H1 (cell line): Measurements from ENCODE around the gene FBXO5. TPM values are rescaled to one million over a fixed set of nuclear protein-coding genes. Genes with fewer than 3 reads are reported as not detected.

Source experiments
- CTCF ChIA-PET: fragments of 300-600 bp; sonication (Branson Sonifier 250); formaldehyde crosslinking; loops from one replicate; lab custom pipeline; 2021; ENCODE audit not compliant: partially characterized antibody; lab: Charles Lee
- POLR2A ChIA-PET: fragments of 300-600 bp; sonication (Branson Sonifier 250); formaldehyde crosslinking; loops from one replicate; lab custom pipeline; 2021; ENCODE audit warnings: inconsistent platforms; ENCODE audit not compliant: partially characterized antibody; lab: Charles Lee
- DNase-seq, 2 experiments: peaks; one replicate each; pipeline versions ENCODE4 v3.0.0 to v3.0.0-alpha.2; 2010 to 2022; ENCODE audit warnings: low spot score in 2 of 2, low read depth in 1 of 2, mixed read lengths in 1 of 2
- FAIRE-seq: peaks from 2 replicates; lab custom pipeline; 2011; peaks lifted over from hg19 to GRCh38; lab: Jason Lieb, UNC
- H2AFZ ChIP-seq: 2 replicates; pipeline ENCODE4 v1.8.1; 2012; ENCODE audit warnings: low read length, inconsistent platforms
- H2AK5ac ChIP-seq: 2 replicates; pipeline ENCODE4 v1.6.1; 2013; ENCODE audit warnings: low read depth, low read length
- H2BK120ac ChIP-seq: replicated peaks from 2 replicates; pipeline ENCODE3; 2013; ENCODE audit warnings: low read depth, low read length, inconsistent platforms
- H2BK12ac ChIP-seq: 2 replicates; pipeline ENCODE4 v1.6.1; 2013; ENCODE audit warnings: low read depth, low read length
- H2BK15ac ChIP-seq: 2 replicates; pipeline ENCODE4 v1.6.1; 2013; ENCODE audit warnings: low read length
- H2BK20ac ChIP-seq: 2 replicates; pipeline ENCODE4 v1.6.1; 2013; ENCODE audit warnings: low read length
- H2BK5ac ChIP-seq: 2 replicates; pipeline ENCODE4 v1.6.1; 2013; ENCODE audit warnings: low read depth, low read length
- H3K14ac ChIP-seq: 2 replicates; pipeline ENCODE4 v1.6.1; 2013; ENCODE audit warnings: inconsistent platforms; ENCODE audit not compliant: insufficient read length
- H3K18ac ChIP-seq: 2 replicates; pipeline ENCODE4 v1.6.1; 2013; ENCODE audit warnings: low read length; ENCODE audit errors: extremely low read depth
- H3K23ac ChIP-seq: 2 replicates; pipeline ENCODE4 v1.6.1; 2013; ENCODE audit warnings: inconsistent platforms; ENCODE audit not compliant: insufficient read length
- H3K23me2 ChIP-seq: 2 replicates; pipeline ENCODE4 v1.6.1; 2013; ENCODE audit warnings: low read depth, low read length
- H3K27ac ChIP-seq: 2 replicates; pipeline ENCODE4 v1.6.1; 2011; ENCODE audit warnings: low read depth, low read length, inconsistent platforms
- H3K27me3 ChIP-seq, 4 experiments: replicated peaks in 1 of 4; 1 replicate in 1 of 4; 2 replicates in 3 of 4; pipeline versions ENCODE4 v1.6.1 to v1.8.1; 2011 to 2013; ENCODE audit warnings: low read length in 3 of 4, mild to moderate bottlenecking in 3 of 4, inconsistent platforms in 2 of 4, mixed read lengths in 2 of 4, moderate library complexity in 1 of 4; ENCODE audit not compliant: control insufficient read depth in 3 of 4, insufficient read depth in 3 of 4; ENCODE audit errors: extremely low read depth in 1 of 4
- H3K36me3 ChIP-seq, 4 experiments: 2 replicates each; pipeline versions ENCODE4 v1.6.1 to v1.8.1; 2011 to 2013; ENCODE audit warnings: mild to moderate bottlenecking in 4 of 4, low read length in 3 of 4, moderate library complexity in 2 of 4, control low read depth in 1 of 4, inconsistent platforms in 1 of 4; ENCODE audit not compliant: insufficient read depth in 4 of 4, control insufficient read depth in 2 of 4
- H3K4ac ChIP-seq: replicated peaks from 2 replicates; pipeline ENCODE3; 2013; ENCODE audit warnings: low read length, low read depth, mixed read lengths, inconsistent platforms; ENCODE audit not compliant: insufficient read length
- H3K4me1 ChIP-seq, 4 experiments: replicated peaks in 1 of 4; 1 replicate in 1 of 4; 2 replicates in 3 of 4; pipeline versions ENCODE4 v1.6.1 to v1.8.1; 2011 to 2013; ENCODE audit warnings: low read length in 3 of 4, inconsistent platforms in 2 of 4, mixed read lengths in 1 of 4; ENCODE audit not compliant: insufficient read depth in 4 of 4, control insufficient read depth in 3 of 4
- H3K4me2 ChIP-seq, 2 experiments: 2 replicates each; pipeline versions ENCODE4 v1.6.1 to v1.8.1; 2011 to 2013; ENCODE audit warnings: low read depth in 2 of 2, low read length in 2 of 2, control low read depth in 1 of 2, inconsistent platforms in 1 of 2, mild to moderate bottlenecking in 1 of 2; ENCODE audit not compliant: insufficient read depth in 1 of 2
- H3K4me3 ChIP-seq, 4 experiments: fragments of 200-600, 300-600 bp in 1 of 4; sonication (generic), shearing (Covaris generic), sonication (Bioruptor Twin) in 1 of 4; 2 replicates each; pipeline versions ENCODE4 v1.5.1 to v1.8.1; 2011 to 2016; ENCODE audit warnings: low read length in 4 of 4, low read depth in 3 of 4, control low read depth in 2 of 4, inconsistent platforms in 2 of 4, mild to moderate bottlenecking in 2 of 4, mixed read lengths in 1 of 4, moderate library complexity in 1 of 4; ENCODE audit not compliant: insufficient read depth in 2 of 4; ENCODE audit errors: extremely low read depth in 1 of 4
- H3K56ac ChIP-seq: replicated peaks from 2 replicates; pipeline ENCODE3; 2013; ENCODE audit warnings: low read depth, mild to moderate bottlenecking, mixed read lengths, low read length, inconsistent platforms; ENCODE audit not compliant: insufficient read length
- H3K79me1 ChIP-seq: 2 replicates; pipeline ENCODE4 v1.6.1; 2013; ENCODE audit warnings: low read depth, low read length, control low read depth
- H3K79me2 ChIP-seq, 2 experiments: 2 replicates each; pipeline versions ENCODE4 v1.6.1 to v1.8.1; 2012 to 2013; ENCODE audit warnings: low read length in 2 of 2, mild to moderate bottlenecking in 2 of 2, inconsistent platforms in 1 of 2; ENCODE audit not compliant: insufficient read depth in 2 of 2, control insufficient read depth in 1 of 2
- H3K9ac ChIP-seq, 4 experiments: replicated peaks in 1 of 4; 1 replicate in 1 of 4; 2 replicates in 3 of 4; pipeline versions ENCODE4 v1.6.1 to v1.8.1; 2011 to 2013; ENCODE audit warnings: low read depth in 3 of 4, low read length in 3 of 4, control low read depth in 2 of 4, mild to moderate bottlenecking in 2 of 4, moderate library complexity in 2 of 4, inconsistent platforms in 1 of 4; ENCODE audit errors: extremely low read depth in 1 of 4
- H3K9me3 ChIP-seq, 2 experiments: 2 replicates each; pipeline versions ENCODE4 v1.6.1 to v1.8.1; 2012 to 2013; ENCODE audit warnings: mild to moderate bottlenecking in 2 of 2, moderate library complexity in 2 of 2, control low read depth in 1 of 2, inconsistent platforms in 1 of 2, low read depth in 1 of 2, low read length in 1 of 2, mixed read lengths in 1 of 2; ENCODE audit not compliant: insufficient read depth in 2 of 2
- H4K20me1 ChIP-seq, 2 experiments: replicated peaks in 1 of 2; 2 replicates each; pipeline versions ENCODE3 to v1.8.1; 2011 to 2013; ENCODE audit warnings: inconsistent platforms in 2 of 2, low read length in 2 of 2, mild to moderate bottlenecking in 1 of 2; ENCODE audit not compliant: insufficient read depth in 2 of 2, control insufficient read depth in 1 of 2
- H4K5ac ChIP-seq: 2 replicates; pipeline ENCODE4 v1.6.1; 2013; ENCODE audit warnings: low read length, low read depth, mixed read lengths, inconsistent platforms; ENCODE audit not compliant: insufficient read length
- H4K8ac ChIP-seq: 2 replicates; pipeline ENCODE4 v1.8.0; 2013; ENCODE audit warnings: mild to moderate bottlenecking, moderate library complexity, low read length, inconsistent platforms; ENCODE audit not compliant: insufficient read depth; ENCODE audit errors: extremely low read depth
- H4K91ac ChIP-seq: replicated peaks from 2 replicates; pipeline ENCODE3; 2013; ENCODE audit warnings: low read length, mixed read lengths, inconsistent platforms; ENCODE audit not compliant: insufficient read length
- BACH1 ChIP-seq: IDR thresholded peaks from 2 replicates; pipeline ENCODE4 v1.6.1; 2012; ENCODE audit warnings: low read length, improper control_type of control experiment
- BCL11A ChIP-seq, 2 experiments: IDR thresholded peaks; one replicate each; pipeline ENCODE4 v1.6.1; 2011; ENCODE audit warnings: low read depth in 2 of 2, low read length in 2 of 2, mild to moderate bottlenecking in 2 of 2
- BRCA1 ChIP-seq: IDR thresholded peaks from 2 replicates; pipeline ENCODE4 v1.6.1; 2012; ENCODE audit warnings: low read depth, low read length, improper control_type of control experiment
- CBX5 ChIP-seq: fragments of 300-800, 300-1000 bp; sonication (generic); IDR thresholded peaks from 2 replicates; pipeline ENCODE4 v1.7.1; 2016; ENCODE audit warnings: antibody characterized with exemption, low read length, low read depth
- CEBPB ChIP-seq: IDR thresholded peaks from 2 replicates; pipeline ENCODE4 v1.6.1; 2012; ENCODE audit warnings: low read depth, low read length
- CTBP2 ChIP-seq: IDR thresholded peaks from 2 replicates; pipeline ENCODE4 v1.7.0; 2011; ENCODE audit warnings: borderline replicate concordance, mild to moderate bottlenecking, moderate library complexity, mixed read lengths, low read length; ENCODE audit not compliant: insufficient read depth, insufficient read length
- HDAC2 ChIP-seq, 2 experiments: fragments of 300-600 bp in 1 of 2; sonication (generic) in 1 of 2; IDR thresholded peaks; 2 replicates each; pipeline ENCODE4 v1.6.1; 2011 to 2012; ENCODE audit warnings: low read depth in 2 of 2, low read length in 2 of 2, mild to moderate bottlenecking in 2 of 2, moderate library complexity in 2 of 2, borderline replicate concordance in 1 of 2, inconsistent platforms in 1 of 2
- JUND ChIP-seq: IDR thresholded peaks from 2 replicates; pipeline ENCODE4 v1.6.1; 2011; ENCODE audit warnings: mild to moderate bottlenecking, improper control_type of control experiment, low read length
- KDM1A ChIP-seq: fragments of 200-600, 300-600 bp; sonication (generic); IDR thresholded peaks from 2 replicates; pipeline ENCODE4 v1.7.1; 2016; ENCODE audit warnings: mild to moderate bottlenecking, low read length, borderline replicate concordance
- MAX ChIP-seq: IDR thresholded peaks from 2 replicates; pipeline ENCODE4 v1.6.1; 2012; ENCODE audit warnings: inconsistent platforms
- POLR2AphosphoS5 ChIP-seq: IDR thresholded peaks from 2 replicates; pipeline ENCODE4 v1.6.1; 2011; ENCODE audit warnings: low read depth, low read length
- RFX5 ChIP-seq: IDR thresholded peaks from 2 replicates; pipeline ENCODE4 v1.6.1; 2011; ENCODE audit warnings: low read depth, low read length, improper control_type of control experiment, borderline replicate concordance
- SUZ12 ChIP-seq: fragments of 200-600 bp; sonication (generic); IDR thresholded peaks from 2 replicates; pipeline ENCODE4 v1.6.1; 2012; ENCODE audit warnings: mild to moderate bottlenecking, inconsistent platforms, low read length, moderate library complexity, mixed read lengths
- WGBS, 2 experiments: shearing (Covaris generic) in 1 of 2; methylation state at CpG; one replicate each; pipeline versions ENCODE4 v1.1.6 to v1.1.7; 2013 to 2015; ENCODE audit warnings: low lambda C conversion rate in 2 of 2, mixed read lengths in 2 of 2, inconsistent platforms in 1 of 2, low coverage in 1 of 2, missing lambda C conversion rate in 1 of 2; ENCODE audit not compliant: insufficient replicate concordance in 2 of 2, insufficient coverage in 1 of 2, insufficient read length in 1 of 2; ENCODE audit errors: extremely low coverage in 1 of 2, missing lambda C conversion rate in 1 of 2; 5-methylcytosine and 5-hydroxymethylcytosine counted together
- polyA plus RNA-seq, 7 experiments: library from polyadenylated mRNA; depleted of rRNA in 3 of 7; stranded (reverse) in 5 of 7; unstranded in 2 of 7; fragments of >200 nt in 5 of 7; fragments of 200-250 nt in 2 of 7; gene quantifications; 1 replicate in 5 of 7; 2 replicates in 1 of 7; 4 replicates in 1 of 7; pipeline versions ENCODE4 v1.2.1 to v1.2.3, GENCODE V29; 2011 to 2013; ENCODE audit warnings: missing spikeins in 2 of 7, mixed read lengths in 2 of 7
- total RNA-seq: library from RNA; stranded (reverse); fragmentation: NEBNext Ultra II Directional; extraction: Animal tissue kit (Norgen Biotek cat#: 25700); gene quantifications from 2 replicates; pipeline ENCODE4 v1.2.1, GENCODE V29; 2021

Gene FBXO5
- total and polyA plus RNA-seq, 2 of the 8 experiments (the other 6 are each of a cell fraction or from before 2014, with no cell fraction given) = 13.7 to 55.1 TPM

GRCh38 chr6:153013438-153013837, 30.6 kb upstream of the FBXO5 start:
- Histone ChIP-seq H3K18ac (no peak overlapping the region), H4K91ac (no peak overlapping the region), H3K23ac (no peak overlapping the region), H3K79me2 (no peaks in the 10 kb centered on the region), H3K27me3 (no peaks in the 10 kb centered on the region), H3K23me2 (no peaks in the 10 kb centered on the region; the same call in 1 of the 2 replicates), H2AK5ac (no peak overlapping the region), H3K14ac (no peak overlapping the region), H3K4me1 (no peaks in the 10 kb centered on the region), H2BK120ac (no peak overlapping the region), H4K20me1 (no peaks in the 10 kb centered on the region), H2BK12ac (no peak overlapping the region), H3K4ac (no peak overlapping the region), H2BK20ac (no peak overlapping the region), H4K8ac (no peak overlapping the region), H3K56ac (no peak overlapping the region), H3K36me3 (no peaks in the 10 kb centered on the region), H2BK5ac (no peak overlapping the region), H3K4me3 (no peak overlapping the region), H3K9me3 (no peaks in the 10 kb centered on the region), H3K4me2 (no peak overlapping the region), H4K5ac (no peak overlapping the region), H2BK15ac (no peak overlapping the region), H2AFZ (no peak overlapping the region), H3K79me1 (no peaks in the 10 kb centered on the region), H3K9ac (no peak overlapping the region), H3K27ac (no peak overlapping the region)
- CTCF ChIA-PET = interaction anchor here (1.5 kb wide), 1 partner anchor 13 kb away, joined by 4 read pairs; no protein-coding TSS in a partner anchor
- POLR2A ChIA-PET = interaction anchor here (1.7 kb wide), 1 partner anchor 30 kb away, joined by 5 read pairs; no protein-coding TSS in a partner anchor
- FAIRE-seq (no peak), DNase-seq (no peak)
- 97% methylated on average over 2 of the region's 2 CpGs; no CpG with 5 or more reads in 1 of the 2 experiments for WGBS, 2 experiments
- TF ChIP-seq POLR2AphosphoS5 (no peak), CEBPB (no peak), CBX5 (no peak), JUND (no peak), KDM1A (no peak), BACH1 (no peak), SUZ12 (no peak), BCL11A (IDR thresholded peaks at IDR 0.05; ENCODE audit: low read depth in 2 of 2, low read length in 2 of 2) (no peak), BRCA1 (no peak), CTBP2 (no peak), RFX5 (no peak), MAX (no peak), HDAC2 (IDR thresholded peaks at IDR 0.05; ENCODE audit: borderline replicate concordance in 1 of 2, low read depth in 2 of 2, low read length in 2 of 2) (no peak)
